ENCODE measurements around the gene SIAH3.

DNA sequence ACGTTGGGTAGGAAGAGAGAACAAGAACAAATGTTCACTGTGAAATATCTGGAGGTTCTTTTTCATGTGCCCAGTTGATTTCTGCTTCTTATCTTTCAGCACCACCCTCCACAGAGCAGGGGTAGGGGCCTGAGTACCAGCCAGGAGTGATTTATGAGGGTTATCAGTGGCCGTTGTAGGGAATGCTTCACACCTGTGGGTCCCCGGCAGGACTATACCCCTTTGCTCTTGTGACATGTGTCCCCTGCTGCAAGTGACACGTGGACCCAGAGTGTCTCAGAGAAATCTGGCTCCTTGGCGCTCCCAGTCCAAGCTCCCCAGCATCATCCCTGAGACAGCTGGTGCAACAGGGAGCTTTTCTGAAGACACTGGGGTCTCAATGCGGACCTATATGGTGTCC, 29.7 kb downstream of the SIAH3 start:
- no peak for TF ChIP-seq POLR2A (IDR thresholded peaks at IDR 0.05)
- no peak for TF ChIP-seq CTCF (IDR thresholded peaks at IDR 0.05)
- no peak for TF ChIP-seq POLR2AphosphoS5 (IDR thresholded peaks at IDR 0.05)
